ENCODE data around the gene CPXM1.

The CPXM1 gene

DNA sequence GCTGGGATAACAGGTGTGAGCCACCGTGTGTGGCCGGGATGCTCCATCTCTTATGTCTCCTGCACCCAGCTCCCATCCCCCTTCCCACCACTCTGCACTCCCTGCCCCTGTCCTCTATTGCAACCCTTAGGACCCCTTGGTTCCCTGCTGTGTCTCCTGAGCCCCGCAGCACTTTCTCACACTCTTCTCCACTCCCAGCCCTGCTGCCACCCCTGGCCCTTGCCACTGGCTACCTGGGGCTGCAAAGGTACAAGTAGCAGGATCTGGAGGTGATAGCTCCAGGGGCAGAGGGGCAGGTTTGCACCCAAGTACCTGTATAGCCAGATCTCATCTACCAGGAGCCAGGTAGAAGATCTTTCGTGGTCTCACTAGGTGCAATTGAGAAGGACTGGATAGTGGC is 6.6 kb upstream of the CPXM1 start:
- no peak overlapping the region for H3K4me3 ChIP-seq (ENCODE audit: low read length)
- DNase-seq (ENCODE audit: low read depth), result no peak
- TF ChIP-seq, protein P1, sequence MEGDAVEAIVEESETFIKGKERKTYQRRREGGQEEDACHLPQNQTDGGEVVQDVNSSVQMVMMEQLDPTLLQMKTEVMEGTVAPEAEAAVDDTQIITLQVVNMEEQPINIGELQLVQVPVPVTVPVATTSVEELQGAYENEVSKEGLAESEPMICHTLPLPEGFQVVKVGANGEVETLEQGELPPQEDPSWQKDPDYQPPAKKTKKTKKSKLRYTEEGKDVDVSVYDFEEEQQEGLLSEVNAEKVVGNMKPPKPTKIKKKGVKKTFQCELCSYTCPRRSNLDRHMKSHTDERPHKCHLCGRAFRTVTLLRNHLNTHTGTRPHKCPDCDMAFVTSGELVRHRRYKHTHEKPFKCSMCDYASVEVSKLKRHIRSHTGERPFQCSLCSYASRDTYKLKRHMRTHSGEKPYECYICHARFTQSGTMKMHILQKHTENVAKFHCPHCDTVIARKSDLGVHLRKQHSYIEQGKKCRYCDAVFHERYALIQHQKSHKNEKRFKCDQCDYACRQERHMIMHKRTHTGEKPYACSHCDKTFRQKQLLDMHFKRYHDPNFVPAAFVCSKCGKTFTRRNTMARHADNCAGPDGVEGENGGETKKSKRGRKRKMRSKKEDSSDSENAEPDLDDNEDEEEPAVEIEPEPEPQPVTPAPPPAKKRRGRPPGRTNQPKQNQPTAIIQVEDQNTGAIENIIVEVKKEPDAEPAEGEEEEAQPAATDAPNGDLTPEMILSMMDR (conservative IDR thresholded peaks at IDR 0.05; ENCODE audit: low read depth, low read length), result no peak

DNA sequence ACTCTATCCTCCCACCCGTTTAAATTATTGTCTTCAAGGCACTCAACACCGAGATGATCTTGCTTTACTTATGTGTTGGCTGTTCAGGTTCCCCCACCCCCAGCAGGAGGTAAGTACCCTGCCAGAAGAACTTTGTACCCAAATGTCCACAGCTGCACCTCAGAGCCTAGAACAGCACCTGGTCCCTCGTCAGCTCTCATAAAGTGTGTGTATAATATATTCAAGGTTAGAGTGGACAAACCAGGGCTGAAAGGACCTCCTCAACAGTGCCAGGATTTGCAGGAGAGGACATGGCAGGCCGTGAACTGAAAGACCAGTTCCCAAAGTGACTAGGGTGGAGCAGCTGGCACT is 5.9 kb upstream of the CPXM1 start:
- TF ChIP-seq, protein P1 (conservative IDR thresholded peaks at IDR 0.05; ENCODE audit: low read depth, low read length), result no peak
- H3K4me3 ChIP-seq (ENCODE audit: low read length), result no peak overlapping the region
- no peak for DNase-seq (ENCODE audit: low read depth)

DNA sequence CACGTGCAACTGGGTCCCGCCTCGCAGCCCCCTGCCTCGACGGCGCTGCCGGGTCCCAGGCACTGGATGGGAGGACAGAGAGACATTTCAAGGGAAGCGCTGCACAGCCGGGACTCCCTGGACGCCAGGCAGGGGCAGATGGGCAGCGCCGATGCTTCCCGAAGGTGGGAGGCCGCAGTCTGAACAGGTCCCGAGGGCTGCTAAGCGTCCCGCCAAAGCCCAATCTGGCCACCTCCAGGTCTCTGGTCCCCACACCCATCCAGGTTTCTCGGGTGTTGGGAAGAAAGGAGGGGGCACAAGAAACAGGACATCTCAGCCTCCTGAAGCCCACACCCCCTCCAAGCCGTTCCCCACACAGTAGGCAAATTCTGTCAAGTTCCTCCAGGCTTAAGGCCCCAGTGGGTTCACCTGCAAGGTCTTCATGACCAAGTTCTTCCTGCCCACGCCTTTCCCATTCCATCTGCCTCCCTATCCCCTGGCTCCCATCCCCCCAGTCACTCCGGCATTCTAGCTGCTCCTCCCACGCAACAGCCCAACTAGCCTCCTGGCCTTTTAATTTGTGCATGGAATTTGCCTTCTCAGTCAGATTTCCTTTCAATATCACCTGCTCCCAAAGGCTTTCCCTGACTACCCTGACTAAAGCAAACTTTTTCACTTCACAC is 5.4 kb upstream of the CPXM1 start:
- TF ChIP-seq, protein P1 (conservative IDR thresholded peaks at IDR 0.05; ENCODE audit: low read depth, low read length), result no peak
- DNase-seq (ENCODE audit: low read depth), result no peak
- H3K4me3 ChIP-seq (ENCODE audit: low read length), result no peak overlapping the region

DNA sequence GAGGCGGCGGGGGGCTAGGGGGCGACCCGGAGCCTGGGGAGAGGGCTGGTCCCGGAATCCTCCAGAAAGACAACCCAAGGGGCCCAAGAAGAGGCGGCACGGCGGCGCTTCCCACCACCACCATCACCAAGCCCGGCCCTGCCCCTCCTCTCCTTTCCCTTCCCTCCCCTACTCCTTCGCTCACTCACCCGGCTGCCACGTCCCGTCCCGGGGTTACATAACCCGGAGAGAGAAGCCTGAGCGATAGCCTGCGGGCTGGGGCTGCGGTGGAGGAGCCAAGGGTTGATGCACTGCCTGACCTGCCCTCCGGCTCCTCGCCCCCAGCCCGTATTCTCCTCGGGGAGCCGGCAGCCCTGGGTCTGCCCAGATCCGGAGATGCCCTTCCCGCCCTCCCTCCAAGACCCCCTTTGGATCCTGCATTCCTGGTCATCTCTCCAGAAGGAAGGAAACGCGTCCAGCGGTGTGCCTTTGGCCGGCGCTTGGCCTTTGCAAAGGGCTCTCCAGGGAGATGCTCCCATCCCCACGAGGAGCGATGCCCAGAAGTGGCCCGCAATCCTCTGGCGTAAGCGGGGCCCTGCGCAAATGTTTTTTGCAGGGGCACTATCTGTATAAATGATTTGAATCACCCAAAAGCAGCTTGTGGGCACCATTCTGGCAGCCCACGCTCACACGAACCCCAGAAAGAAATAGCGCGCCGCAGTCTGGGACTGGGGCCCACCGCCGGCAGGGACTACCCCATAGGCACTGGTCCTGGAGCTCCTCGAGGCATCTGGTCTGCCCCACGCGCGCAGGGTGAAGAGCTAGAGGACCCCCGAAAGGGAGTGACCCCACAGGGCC is 4.6 kb upstream of the CPXM1 start:
- H3K4me3 ChIP-seq (ENCODE audit: low read length), result no peak overlapping the region
- no peak for DNase-seq (ENCODE audit: low read depth)
- TF ChIP-seq, protein P1 (conservative IDR thresholded peaks at IDR 0.05; ENCODE audit: low read depth, low read length), result no peak

DNA sequence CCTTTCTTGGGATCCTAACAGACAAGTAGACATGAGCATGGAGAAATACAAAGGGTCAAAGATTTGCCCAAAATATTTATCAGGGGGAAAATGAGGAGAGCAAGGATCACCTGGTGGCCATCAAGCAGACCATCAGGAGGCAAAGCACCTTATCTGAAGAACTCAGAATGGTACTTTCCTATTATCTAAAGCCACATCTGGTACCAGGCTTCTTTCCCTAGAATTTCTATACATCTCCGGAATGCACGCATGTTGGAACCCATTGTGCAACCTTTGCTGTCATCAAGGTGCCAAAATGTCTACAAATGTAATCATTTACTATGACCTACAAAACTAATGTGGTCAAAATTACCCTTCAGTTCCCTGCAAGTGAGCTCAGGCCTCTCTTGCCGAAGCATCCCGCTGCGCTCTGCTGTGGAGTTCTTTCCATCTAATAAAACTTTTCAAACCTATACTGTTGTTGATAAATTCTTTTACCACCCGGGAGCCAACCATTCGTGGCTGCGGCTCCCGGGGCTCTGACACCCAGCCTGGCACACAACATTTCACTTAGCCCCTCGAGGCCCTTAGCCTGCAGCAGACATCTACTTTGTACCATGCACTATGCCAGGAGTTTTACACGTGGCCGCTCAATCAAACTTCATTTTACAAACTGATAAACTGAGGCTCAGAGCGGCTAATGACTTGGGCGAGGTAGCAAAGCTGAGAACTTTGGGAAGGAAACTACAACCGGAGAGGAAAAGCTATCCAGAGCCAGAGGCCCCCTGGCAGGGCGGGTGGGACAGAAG is 3.8 kb upstream of the CPXM1 start:
- H3K4me3 ChIP-seq (ENCODE audit: low read length), result no peak overlapping the region
- no peak for DNase-seq (ENCODE audit: low read depth)
- TF ChIP-seq, protein P1 (conservative IDR thresholded peaks at IDR 0.05; ENCODE audit: low read depth, low read length), result no peak

DNA sequence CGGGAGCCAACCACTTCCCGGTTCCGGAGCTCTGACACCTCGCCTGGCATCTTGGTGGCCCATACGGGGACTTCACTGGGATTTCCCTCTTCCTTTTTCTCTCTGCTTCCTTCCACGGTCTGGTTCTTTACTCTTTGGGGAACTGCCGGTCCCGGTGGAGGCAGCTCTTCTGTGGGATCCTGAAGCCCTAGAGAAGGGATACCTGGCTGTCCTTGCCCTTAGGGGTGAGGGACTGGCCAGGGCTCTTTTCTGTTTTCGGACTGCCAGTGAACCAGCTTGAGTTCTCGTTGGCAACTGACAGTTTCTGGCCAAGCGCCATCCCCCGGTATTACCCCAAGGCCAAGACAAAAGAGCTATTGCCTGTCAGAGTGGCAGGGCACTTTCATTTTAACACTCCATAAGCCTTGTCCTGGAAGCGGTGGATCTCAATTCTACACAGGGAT is 880 bp upstream of the CPXM1 start:
- H3K4me3 ChIP-seq (ENCODE audit: low read length), result no peak overlapping the region
- DNase-seq (ENCODE audit: low read depth), result no peak
- TF ChIP-seq, protein P1 (conservative IDR thresholded peaks at IDR 0.05; ENCODE audit: low read depth, low read length), result no peak
